ENCODE measurements around the gene BTBD3.

- TF ChIP-seq, protein P1, sequence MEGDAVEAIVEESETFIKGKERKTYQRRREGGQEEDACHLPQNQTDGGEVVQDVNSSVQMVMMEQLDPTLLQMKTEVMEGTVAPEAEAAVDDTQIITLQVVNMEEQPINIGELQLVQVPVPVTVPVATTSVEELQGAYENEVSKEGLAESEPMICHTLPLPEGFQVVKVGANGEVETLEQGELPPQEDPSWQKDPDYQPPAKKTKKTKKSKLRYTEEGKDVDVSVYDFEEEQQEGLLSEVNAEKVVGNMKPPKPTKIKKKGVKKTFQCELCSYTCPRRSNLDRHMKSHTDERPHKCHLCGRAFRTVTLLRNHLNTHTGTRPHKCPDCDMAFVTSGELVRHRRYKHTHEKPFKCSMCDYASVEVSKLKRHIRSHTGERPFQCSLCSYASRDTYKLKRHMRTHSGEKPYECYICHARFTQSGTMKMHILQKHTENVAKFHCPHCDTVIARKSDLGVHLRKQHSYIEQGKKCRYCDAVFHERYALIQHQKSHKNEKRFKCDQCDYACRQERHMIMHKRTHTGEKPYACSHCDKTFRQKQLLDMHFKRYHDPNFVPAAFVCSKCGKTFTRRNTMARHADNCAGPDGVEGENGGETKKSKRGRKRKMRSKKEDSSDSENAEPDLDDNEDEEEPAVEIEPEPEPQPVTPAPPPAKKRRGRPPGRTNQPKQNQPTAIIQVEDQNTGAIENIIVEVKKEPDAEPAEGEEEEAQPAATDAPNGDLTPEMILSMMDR (IDR thresholded peaks at IDR 0.05) = no peak
- TF ChIP-seq EP300 (IDR thresholded peaks at IDR 0.05) = no peak
- TF ChIP-seq POLR2AphosphoS5 (IDR thresholded peaks at IDR 0.05) = no peak
These were observed 54.8 kb downstream of the BTBD3 start for GRCh38 chr20:11972478-11972877.
